IPS DF 4.7 (cell line): ENCODE data around the gene KLHL3.
"Not testable (repeated sequence)": the region's sequence is repeated elsewhere in the genome, so short reads cannot be mapped to it uniquely, and the experiment has no call there.

Source experiments
- DNase-seq: peaks from one replicate; pipeline ENCODE4 v3.0.0-alpha.2; 2013; ENCODE audit warnings: low spot score; ENCODE audit errors: extremely low read depth

The KLHL3 gene

GRCh38 chr5:137668637-137669036, 67.3 kb downstream of the KLHL3 start:
- DNase-seq, result no peak

DNA sequence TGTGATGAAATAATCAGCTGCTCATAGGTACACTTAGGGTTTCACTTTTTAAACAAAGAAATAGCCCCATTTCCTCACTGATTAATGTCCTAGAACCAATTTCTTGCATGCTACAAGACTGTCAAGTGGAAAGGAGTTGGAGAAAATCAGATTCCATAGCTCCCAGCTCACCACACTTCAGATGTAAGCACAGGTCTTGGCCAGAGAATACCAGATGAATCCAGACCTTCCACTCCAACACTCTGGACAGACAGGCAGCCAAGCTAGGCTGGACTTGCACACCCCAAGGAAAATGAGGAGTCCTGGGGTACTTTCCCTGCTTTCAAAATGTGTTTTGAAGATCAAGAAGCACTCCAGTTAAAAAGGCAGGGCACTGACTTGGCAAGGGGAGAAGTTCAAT, 68.5 kb downstream of the KLHL3 start:
- no peak for DNase-seq

DNA sequence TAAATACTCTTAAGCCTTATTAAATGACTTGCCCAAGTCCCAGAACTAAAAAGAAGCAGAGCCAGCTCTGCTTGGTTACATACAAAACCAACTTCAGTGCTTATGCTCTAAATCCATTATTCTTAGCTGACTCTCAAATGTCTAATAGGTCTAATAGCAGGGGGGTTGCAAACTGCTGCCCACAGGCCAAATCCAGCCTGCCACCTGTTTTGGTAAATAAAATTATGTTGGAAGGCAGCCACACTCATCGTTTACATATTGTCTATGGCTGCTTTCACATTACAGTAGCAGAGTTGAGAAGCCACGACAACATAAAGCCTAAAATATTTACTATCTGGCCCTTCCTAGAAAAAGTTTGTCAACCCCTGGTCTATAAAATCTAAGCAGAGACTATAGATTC, 69.0 kb downstream of the KLHL3 start:
- DNase-seq, result no peak

GRCh38 chr5:137666461-137666850, 69.4 kb downstream of the KLHL3 start:
- DNase-seq, result no peak

DNA sequence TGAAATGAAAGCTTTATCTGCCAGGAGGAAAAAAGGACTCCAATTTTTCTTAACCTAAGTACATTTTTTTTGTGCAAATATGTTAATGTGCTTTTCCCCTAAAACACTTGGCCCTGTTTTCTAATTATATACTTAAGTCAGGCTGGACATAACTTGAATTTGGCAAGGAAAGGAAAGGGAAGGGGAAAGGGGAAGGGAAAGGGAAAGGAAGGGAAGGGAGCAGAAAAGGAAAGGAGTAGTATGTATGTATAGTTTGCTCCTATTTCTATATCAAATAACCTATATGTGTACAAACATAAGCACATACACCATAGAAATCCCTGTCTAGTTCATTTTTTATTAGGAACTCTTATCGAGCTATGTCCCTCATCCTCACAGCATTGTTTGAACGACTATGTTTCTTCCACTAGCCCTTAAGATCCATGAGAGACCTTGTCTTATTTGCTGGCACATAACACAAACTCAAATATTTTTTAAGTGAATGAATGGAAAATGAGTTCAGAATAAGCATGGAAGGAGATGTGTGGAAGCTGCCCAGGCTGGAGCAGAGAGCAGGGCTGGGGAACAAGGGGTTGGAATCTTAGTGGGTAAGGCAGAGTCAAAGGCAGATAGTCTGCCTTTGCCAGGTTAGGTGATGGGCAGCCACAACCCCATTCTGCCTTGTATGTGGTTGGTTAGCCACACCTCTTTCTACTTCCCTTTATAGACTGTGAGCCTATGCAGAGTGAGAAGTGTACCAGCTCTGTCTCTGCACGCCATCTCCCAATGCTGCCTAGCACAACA, 70.0 kb downstream of the KLHL3 start:
- DNase-seq, result no peak

DNA sequence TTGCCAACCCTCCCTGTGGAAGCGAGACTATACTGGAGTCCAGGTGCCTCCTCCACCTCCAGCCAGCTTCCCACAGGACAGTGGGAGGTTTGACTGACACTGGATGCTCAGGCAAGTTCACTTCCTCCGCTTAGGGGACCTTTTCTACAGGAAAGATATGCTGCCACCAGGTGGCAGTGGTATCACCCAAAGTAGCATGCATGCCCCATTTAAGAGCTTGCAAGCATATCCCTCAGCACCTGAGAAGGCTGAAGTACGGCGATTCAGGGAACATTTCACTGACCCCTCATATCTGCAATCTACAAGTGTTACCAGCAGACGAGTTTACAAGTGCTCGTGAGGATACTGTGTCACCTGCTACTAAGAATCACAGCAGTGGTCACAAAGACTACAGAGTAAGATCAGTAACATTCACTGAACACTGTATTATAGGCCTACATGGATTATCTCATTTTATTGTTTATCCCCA, 75.5 kb downstream of the KLHL3 start:
- DNase-seq, result peak; percentile 81

- DNase-seq, result no peak
Observed at GRCh38 chr5:137659209-137659608, 76.7 kb downstream of the KLHL3 start.

DNA sequence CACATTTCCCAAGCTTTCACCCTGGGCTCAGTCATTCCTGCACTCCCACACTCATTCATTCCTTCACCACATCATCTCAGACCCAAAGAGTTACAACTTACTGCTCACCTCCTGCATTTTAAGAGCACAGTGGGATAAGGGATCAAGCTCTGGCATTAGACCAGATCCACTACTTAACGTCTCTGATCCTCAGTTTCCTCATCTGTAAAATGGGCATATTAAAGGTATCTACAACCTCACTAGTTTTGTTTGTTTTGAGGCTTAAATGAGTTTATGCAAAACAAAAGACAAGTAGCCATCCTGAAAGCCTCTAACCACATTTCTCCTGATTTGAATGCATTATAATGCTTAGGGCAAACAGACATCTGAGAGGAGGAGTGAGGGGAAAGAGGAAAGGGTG, 77.6 kb downstream of the KLHL3 start:
- DNase-seq, result no peak

GRCh38 chr5:137657073-137657472, 78.8 kb downstream of the KLHL3 start:
- DNase-seq, result no peak

- no peak for DNase-seq
Observed at GRCh38 chr5:137656558-137656957, 79.3 kb downstream of the KLHL3 start.

DNA sequence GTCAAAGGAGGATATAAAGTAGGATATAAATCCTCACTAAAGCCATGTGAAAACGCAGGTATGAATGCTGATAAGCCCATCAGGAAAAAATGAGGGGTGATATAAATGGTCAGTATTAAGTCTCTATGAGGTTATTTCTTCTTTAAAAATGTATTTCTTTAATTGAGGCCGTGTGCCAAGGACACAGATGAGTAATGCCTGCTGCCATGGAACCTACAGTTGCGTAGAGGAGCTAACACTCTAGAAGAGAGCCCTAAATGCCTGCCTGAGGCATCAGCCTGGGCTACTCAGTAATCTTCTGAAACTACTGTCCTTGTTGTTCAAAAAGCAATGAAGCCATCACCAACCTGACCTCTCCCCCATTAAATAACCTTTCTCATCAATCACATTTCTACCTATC, 84.9 kb downstream of the KLHL3 start:
- no peak for DNase-seq

DNA sequence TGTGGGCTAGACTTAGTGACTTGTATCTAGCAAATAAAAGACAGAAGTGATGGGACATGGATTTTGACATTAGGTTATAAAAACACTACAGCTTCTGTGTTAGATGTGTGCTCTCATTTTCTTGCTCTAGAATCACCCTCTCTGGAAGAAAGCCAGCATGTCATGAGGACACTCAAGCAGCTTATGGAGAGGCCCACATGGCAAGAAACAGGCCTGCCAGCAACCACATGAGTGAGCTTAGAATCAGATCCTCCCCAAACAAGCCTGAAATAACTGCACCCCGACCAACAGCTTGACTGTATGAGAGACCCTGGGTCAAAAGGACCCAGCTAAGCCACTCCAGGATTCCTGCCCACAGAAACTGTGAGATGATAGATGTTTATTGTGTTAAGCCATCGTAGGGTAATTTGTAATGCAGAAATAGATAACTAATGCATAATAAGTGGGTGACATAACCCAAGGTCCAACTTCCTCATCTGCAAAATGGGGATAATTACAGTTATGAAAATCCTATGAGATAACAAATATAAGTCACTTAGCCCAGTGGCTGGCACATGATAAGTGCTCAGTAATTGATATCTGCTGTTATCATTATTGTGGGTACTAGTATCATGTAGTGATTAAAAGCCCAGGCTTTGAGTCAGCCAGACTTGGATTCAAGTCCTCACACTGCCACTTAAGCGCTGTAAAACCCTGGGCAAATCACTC, 86.5 kb downstream of the KLHL3 start:
- no peak for DNase-seq

DNA sequence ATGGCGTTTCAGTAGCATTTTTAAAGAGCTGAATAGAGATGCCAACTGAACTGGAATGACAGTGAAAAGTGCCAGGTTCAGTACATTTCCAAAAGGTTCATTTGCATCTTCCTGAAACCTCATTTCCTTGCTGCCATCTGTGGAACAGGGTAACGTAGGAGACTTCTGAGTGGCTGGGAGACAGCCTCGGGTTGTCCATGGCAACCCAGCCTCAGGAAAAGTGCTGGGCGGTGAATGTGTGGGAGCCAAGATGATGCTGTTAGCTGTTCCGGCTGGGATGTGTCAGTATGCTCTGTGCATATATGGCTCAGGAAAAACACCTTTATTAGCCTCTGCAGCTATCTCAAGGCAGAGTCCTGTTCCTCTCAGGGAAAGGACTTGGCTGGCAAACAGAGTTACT, 87.5 kb downstream of the KLHL3 start:
- DNase-seq, result no peak

GRCh38 chr5:137647401-137647800, 88.5 kb downstream of the KLHL3 start:
- DNase-seq, result no peak

DNA sequence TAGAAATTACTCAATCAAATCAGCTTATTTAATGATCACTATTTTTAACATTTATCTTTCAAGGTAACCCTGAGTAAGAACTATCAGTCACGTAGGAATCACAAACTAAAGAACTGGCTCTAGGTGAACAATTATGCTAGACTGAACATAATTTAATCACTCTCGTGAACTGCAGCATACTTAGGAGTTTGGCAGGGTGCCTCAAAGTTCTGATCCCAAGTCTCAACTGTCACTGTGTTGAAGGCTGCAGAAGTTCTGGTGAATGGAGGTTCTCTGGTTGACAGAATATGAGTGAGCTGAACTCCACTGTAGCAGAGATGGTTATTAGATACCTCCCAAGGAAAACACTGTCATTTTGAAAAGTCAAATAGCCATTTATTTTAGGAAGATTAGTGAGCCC, 89.1 kb downstream of the KLHL3 start:
- DNase-seq, result no peak

- DNase-seq, result not testable (repeated sequence)
Observed at GRCh38 chr5:137643081-137643480, 92.8 kb downstream of the KLHL3 start.

GRCh38 chr5:137642091-137642490, 93.8 kb downstream of the KLHL3 start:
- DNase-seq, result no peak

- DNase-seq, result no peak
Observed at GRCh38 chr5:137641148-137641547, 94.7 kb downstream of the KLHL3 start.

GRCh38 chr5:137639645-137640044, 96.2 kb downstream of the KLHL3 start:
- no peak for DNase-seq

DNA sequence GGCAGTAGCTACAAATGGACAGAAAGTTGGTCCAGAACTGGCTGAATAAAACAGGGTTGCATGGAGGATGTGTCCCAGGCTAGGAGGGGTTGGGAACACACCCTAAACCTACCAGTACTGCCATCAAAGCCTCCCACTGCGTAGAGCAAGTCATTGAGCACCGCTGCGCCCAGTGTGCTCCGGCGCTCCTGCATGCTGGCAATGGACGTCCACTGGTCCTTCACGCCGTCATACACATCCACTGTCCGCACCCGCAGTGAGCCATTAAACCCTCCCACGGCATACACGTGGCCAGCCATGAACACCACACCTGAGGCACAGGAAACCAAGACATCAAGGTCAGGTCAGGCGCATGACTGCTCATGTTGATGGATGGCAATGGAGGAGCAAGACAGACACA, 97.0 kb downstream of the KLHL3 start:
- no peak for DNase-seq

- DNase-seq, result no peak
Observed at GRCh38 chr5:137636830-137637714, 98.8 kb downstream of the KLHL3 start.

DNA sequence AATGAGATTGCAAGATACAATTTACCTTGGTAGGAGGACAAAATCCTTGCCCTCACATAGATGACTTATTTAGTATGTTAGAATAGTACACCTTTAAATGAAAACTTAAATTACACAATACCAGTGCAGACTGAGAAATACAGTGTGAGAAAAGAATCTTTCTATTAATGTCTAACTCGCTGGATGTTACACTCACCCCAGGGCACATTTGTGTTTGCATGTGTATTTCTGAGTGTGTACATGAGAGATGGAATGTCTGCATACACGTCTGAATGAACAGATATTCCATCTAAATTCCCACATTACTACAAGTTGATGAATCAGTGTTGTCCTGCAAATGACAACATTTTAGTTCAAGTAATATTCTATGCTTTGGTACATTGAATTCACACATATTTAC, 99.8 kb downstream of the KLHL3 start:
- no peak for DNase-seq
